Upper lobe of left lung (tissue), 6 donors: ENCODE data around the gene TCEAL9. TPM values are rescaled to one million over a fixed set of nuclear protein-coding genes. Genes with fewer than 3 reads are reported as not detected.
"Not testable (repeated sequence)": the region's sequence is repeated elsewhere in the genome, so short reads cannot be mapped to it uniquely, and the experiment has no call there.

Source experiments
- ATAC-seq, 2 donors: fragments of 200-7000 bp; cut with Tn5 transposase; one replicate each; pipeline ENCODE4 v1.9.1; 2022; ENCODE audit warnings: mild to moderate bottlenecking in 2 of 2, moderate library complexity in 2 of 2; ENCODE audit not compliant: low FRiP score in 2 of 2
- DNase-seq, 2 donors: peaks; one replicate each; pipeline ENCODE4 v3.0.0-alpha.2; 2019 to 2020
- H3K27ac ChIP-seq, 4 donors: fragments of 200-600 bp; sonication (generic); one replicate each; pipeline ENCODE4 v1.5.1; 2016 to 2019
- H3K27me3 ChIP-seq, 4 donors: fragments of 200-600 bp; sonication (generic); one replicate each; pipeline ENCODE4 v1.5.1; 2017 to 2019
- H3K36me3 ChIP-seq, 4 donors: fragments of 200-600 bp; sonication (generic); one replicate each; pipeline ENCODE4 v1.5.1; 2016 to 2019
- H3K4me1 ChIP-seq, 4 donors: fragments of 200-600 bp; sonication (generic); one replicate each; pipeline ENCODE4 v1.5.1; 2018 to 2019
- H3K4me3 ChIP-seq, 4 donors: fragments of 200-600 bp; sonication (generic); one replicate each; pipeline ENCODE4 v1.5.1; 2017 to 2019; ENCODE audit warnings: mild to moderate bottlenecking in 2 of 4, moderate library complexity in 1 of 4
- H3K9me3 ChIP-seq, 4 donors: fragments of 200-600 bp; sonication (generic); one replicate each; pipeline ENCODE4 v1.5.1; 2018 to 2019
- CTCF ChIP-seq, 6 experiments: fragments of 450-650 bp in 4 of 6; fragments of 200-600 bp in 2 of 6; sonication (generic) in 2 of 6; IDR thresholded peaks; one replicate each; pipeline ENCODE4 v1.5.1; 2016 to 2019; ENCODE audit warnings: antibody characterized with exemption in 6 of 6
- EP300 ChIP-seq, 4 donors: sonication (generic); formaldehyde crosslinking; IDR thresholded peaks; one replicate each; pipeline ENCODE4 v1.5.1; 2017; ENCODE audit warnings: antibody characterized with exemption in 4 of 4, control low read depth in 2 of 4
- POLR2A ChIP-seq, 4 donors: fragments of 450-650 bp; IDR thresholded peaks; one replicate each; pipeline ENCODE4 v1.5.1; 2016 to 2017; ENCODE audit warnings: antibody characterized with exemption in 4 of 4, mild to moderate bottlenecking in 2 of 4
- POLR2AphosphoS5 ChIP-seq, 2 donors: sonication (generic); formaldehyde crosslinking; IDR thresholded peaks; one replicate each; pipeline ENCODE4 v1.5.1; 2017; ENCODE audit warnings: antibody characterized with exemption in 2 of 2
- WGBS, 2 donors: methylation state at CpG; one replicate each; pipeline ENCODE4 v1.1.5; 2017 to 2018; 5-methylcytosine and 5-hydroxymethylcytosine counted together
- total RNA-seq, 6 donors: library from RNA; depleted of rRNA in 4 of 6; stranded (reverse); fragments of >200 nt in 4 of 6; gene quantifications; one replicate each; pipeline versions ENCODE4 v1.1.0 to v1.2.1, GENCODE V29; 2016 to 2021
- donor health status: DM: no; HTN: no; CAD: no; lungs with moderate emphysema.
- donor health status: DM: no; HTN: yes; CAD: no; lungs with severe emphysema.

TCEAL9 gene
- total RNA-seq, 6 donors from 2014 or later: 32.2 to 92.7 (median 36.4) TPM

DNA sequence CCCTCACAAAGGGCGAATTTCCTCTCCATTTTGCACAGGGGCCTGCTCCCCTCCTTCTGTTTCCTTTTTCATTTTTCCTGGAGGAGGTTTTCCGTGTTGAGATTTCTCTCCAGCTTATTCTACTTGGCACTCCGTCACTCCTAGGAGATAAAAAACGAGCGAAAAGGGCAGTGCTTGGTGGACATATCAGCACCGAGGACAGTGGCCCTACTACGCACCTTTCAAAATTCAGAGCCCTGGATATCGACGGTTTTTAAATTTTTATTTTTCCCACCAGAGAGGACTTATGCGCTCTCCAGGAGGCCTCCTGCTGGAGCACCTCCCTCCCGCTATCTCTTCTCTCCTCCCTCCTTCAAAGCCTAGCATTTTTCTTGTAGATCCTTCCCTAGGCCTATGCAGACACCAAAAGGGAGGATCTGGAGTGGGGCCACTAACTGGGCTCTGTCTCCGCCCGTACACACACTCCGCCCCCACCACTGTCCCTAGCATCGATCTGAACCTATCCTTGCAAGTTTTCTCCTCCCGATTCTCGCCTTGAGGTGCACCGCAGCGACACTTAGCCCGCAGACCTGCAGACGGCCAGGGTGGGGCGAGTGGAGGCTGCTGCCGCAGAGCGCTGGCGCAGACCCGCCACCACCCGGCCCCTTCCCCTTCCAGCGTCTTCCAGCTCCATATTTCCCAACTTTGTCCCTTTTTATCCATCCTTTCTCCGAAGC is 8.5 kb upstream of the TCEAL9 start:
- WGBS, 2 donors: 66 to 72% methylated on average over 27 to 29 of the region's 29 CpGs
- Histone ChIP-seq H3K27ac (no peak overlapping the region), H3K9me3 (no peaks in the 10 kb centered on the region), H3K4me1 (no peaks in the 10 kb centered on the region), H3K36me3 (no peaks in the 10 kb centered on the region), H3K27me3 (no peaks in the 10 kb centered on the region), H3K4me3 (no peak overlapping the region)
- DNase-seq: peak in 1 of 2 donors; percentile 37
- no peak for TF ChIP-seq POLR2AphosphoS5 (IDR thresholded peaks at IDR 0.05)
- no peak for TF ChIP-seq EP300 (IDR thresholded peaks at IDR 0.05)
- no peak for TF ChIP-seq CTCF (IDR thresholded peaks at IDR 0.05)
- no peak for TF ChIP-seq POLR2A (IDR thresholded peaks at IDR 0.05)
- peak in 1 of 2 donors; percentile 43 for ATAC-seq

DNA sequence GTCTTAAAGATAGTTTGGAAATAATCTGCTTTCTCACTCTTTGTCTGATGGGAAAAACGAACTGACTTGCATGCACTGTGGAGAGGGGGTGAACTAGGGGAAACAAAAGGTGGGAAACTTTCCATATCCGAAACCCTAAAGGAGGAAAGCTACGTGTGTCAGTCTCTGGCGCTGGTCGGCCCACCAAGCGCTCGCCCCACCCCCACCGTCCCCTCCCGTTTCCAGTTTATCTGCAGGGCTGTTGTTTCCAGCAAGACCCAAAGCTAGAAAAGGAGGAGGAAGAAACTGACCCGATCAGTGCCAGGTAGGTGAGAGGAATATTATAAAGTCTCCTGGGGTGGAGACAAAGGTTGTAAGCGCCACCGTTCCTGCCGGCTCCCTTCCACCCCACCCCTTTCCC is 552 bp downstream of the TCEAL9 start:
- DNase-seq (peak in 1 of 2 donors; percentile 48), ATAC-seq (peak; percentile 43 to 76)
- TF ChIP-seq POLR2A (IDR thresholded peaks at IDR 0.05): no peak
- TF ChIP-seq POLR2AphosphoS5 (IDR thresholded peaks at IDR 0.05): no peak
- no peak for TF ChIP-seq EP300 (IDR thresholded peaks at IDR 0.05)
- no peak for TF ChIP-seq CTCF (IDR thresholded peaks at IDR 0.05)
- H3K4me3 ChIP-seq: peak overlapping the region; percentile 38 to 69 (median 56)
- no peaks in the 10 kb centered on the region for H3K9me3 ChIP-seq
- H3K27ac ChIP-seq: peak overlapping the region; percentile 87 to 91 (median 90)
- WGBS, 2 donors: 2 to 12% methylated on average over 13 of the region's 13 CpGs
- no peaks in the 10 kb centered on the region for H3K4me1 ChIP-seq
- no peaks in the 10 kb centered on the region for H3K27me3 ChIP-seq
- H3K36me3 ChIP-seq: no peaks in the 10 kb centered on the region

GRCh38 chrX:103357871-103358270 is 1.6 kb downstream of the TCEAL9 start:
- peak overlapping the region in 2 of 4 donors; percentile 90 to 91 for H3K27ac ChIP-seq
- ATAC-seq (no peak), DNase-seq (no peak)
- H3K36me3 ChIP-seq: no peaks in the 10 kb centered on the region
- WGBS, 2 donors: 81 to 86% methylated on average over 2 of the region's 2 CpGs
- peak overlapping the region in 1 of 4 donors; percentile 69 for H3K4me3 ChIP-seq
- TF ChIP-seq POLR2A (IDR thresholded peaks at IDR 0.05): no peak
- TF ChIP-seq POLR2AphosphoS5 (IDR thresholded peaks at IDR 0.05): no peak
- no peak for TF ChIP-seq EP300 (IDR thresholded peaks at IDR 0.05)
- TF ChIP-seq CTCF (IDR thresholded peaks at IDR 0.05): no peak
- no peaks in the 10 kb centered on the region for H3K27me3 ChIP-seq
- no peaks in the 10 kb centered on the region for H3K9me3 ChIP-seq
- H3K4me1 ChIP-seq: no peaks in the 10 kb centered on the region

DNA sequence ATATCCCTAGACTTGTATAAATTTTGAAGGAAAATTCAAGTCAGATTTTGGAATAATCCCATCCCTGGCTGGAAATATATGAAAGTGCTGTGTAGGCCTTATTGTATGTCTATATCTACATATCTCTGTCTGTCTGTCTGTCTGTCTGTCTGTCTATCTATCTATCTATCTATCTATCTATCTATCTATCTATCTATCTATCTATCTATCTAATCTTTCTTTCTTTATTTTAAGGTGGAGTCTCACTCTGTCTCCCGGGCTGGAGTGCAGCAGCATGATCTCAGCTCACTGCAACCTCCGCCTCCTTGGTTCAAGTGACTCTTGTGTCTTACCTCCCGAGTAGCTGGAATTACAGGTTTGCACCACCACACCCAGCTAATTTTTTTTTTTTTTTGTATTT is 3.3 kb downstream of the TCEAL9 start:
- not testable (repeated sequence) for ATAC-seq, H3K4me1 ChIP-seq, DNase-seq, H3K36me3 ChIP-seq, H3K4me3 ChIP-seq, H3K27me3 ChIP-seq, H3K9me3 ChIP-seq, H3K27ac ChIP-seq
- 81 to 90% methylated on average over 3 of the region's 3 CpGs for WGBS, 2 donors

DNA sequence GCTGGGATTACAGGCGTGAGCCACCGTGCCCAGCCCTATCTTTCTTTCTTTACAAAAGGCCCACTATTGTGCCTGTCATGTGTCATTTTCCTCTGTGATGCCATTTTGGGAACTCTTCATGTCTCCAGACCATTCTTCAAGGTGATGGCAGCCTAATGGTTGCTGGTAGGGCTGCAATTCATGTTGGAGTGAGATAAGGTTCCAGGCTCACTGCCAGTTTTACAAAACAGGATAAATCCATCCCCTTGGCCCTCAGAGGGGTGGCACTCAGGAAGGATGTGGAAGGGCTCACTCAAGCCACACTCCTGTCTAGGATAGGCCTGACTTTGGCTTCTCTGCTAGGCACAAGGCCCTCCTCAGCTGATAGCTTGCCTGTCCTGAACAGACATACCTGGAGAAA is 3.8 kb downstream of the TCEAL9 start:
- Histone ChIP-seq H3K36me3 (no peaks in the 10 kb centered on the region), H3K4me3 (no peak overlapping the region), H3K27me3 (no peaks in the 10 kb centered on the region), H3K9me3 (no peaks in the 10 kb centered on the region), H3K4me1 (no peaks in the 10 kb centered on the region), H3K27ac (peak overlapping the region in 1 of 4 donors; percentile 39)
- TF ChIP-seq POLR2AphosphoS5 (IDR thresholded peaks at IDR 0.05) (peak in 1 of 2 donors; percentile 11), EP300 (IDR thresholded peaks at IDR 0.05) (no peak)
- WGBS, 2 donors: 36 to 84% methylated on average over 2 of the region's 2 CpGs
- no peak for DNase-seq
- no peak for ATAC-seq

DNA sequence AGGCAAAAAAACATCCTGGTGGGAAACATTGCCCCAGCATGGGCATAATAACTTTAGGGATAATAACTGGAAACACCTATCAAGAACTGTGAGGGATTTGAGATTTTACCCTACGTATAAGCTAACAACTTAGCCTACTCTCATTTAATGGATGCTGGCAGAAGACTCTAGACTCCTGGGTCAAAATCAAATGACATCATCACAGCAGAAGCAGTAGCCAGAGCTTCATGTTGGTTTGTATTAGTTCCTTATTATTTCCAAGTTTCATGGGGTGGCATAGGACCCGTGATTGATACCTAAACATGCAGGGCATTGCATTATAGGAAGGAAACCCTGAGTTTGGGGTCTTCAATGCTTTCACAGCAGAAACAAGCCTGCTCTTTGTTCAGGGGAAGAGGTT is 4.6 kb downstream of the TCEAL9 start:
- no peak for DNase-seq
- whole genome bisulfite sequencing, 2 donors: 42 to 56% methylated on average over 2 of the region's 2 CpGs
- Histone ChIP-seq H3K27ac (peak overlapping the region in 2 of 4 donors; percentile 14 to 39), H3K27me3 (no peaks in the 10 kb centered on the region), H3K4me3 (no peak overlapping the region), H3K9me3 (no peaks in the 10 kb centered on the region), H3K36me3 (no peaks in the 10 kb centered on the region), H3K4me1 (no peaks in the 10 kb centered on the region)
- ATAC-seq: no peak
- TF ChIP-seq POLR2AphosphoS5 (IDR thresholded peaks at IDR 0.05) (no peak), CTCF (IDR thresholded peaks at IDR 0.05) (no peak), EP300 (IDR thresholded peaks at IDR 0.05) (no peak), POLR2A (IDR thresholded peaks at IDR 0.05) (no peak)
